ENCODE results near the gene IKBKE. TPM values are rescaled to one million over a fixed set of nuclear protein-coding genes. Genes with fewer than 3 reads are reported as not detected.

IKBKE gene
- total RNA-seq, 1 experiment from 2014 or later, result 6.6 TPM

DNA sequence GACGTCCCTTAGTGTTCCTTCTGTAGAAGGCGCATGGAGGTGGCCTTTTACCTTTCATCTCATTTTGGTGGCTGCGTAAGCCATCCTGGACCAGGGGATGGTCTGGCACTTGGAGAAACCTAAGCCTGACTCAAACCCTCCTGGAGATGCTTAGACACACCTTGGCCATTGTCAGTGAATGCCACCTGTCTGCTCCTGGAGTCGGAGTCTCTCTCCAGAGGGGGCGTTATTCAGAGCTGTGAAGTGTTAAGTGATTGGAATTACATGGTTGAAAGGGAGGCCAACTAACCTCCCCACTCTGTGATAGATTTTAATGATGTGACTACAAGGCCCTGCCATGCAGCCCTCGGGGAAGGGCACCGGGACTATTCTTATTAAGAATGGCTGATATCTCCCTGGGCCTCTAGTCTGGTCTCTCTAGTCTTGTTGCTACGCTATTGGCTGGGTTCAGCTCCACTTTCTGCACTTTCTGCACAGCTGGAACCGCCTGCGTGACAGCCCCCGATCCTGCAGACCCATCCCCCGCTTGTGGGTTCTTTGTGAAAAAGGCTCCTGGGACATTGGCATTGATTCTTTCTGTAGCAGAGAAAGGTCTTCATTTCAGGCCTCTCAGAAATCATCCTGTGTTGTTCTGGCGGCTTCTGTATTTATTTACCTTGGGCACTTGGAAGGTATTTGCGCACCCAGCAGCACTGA is 41.2 kb downstream of the IKBKE start:
- no peak overlapping the region for H2BK12ac ChIP-seq (ENCODE audit: insufficient read length, low read depth, low read length)
- no peak overlapping the region for H2BK120ac ChIP-seq (ENCODE audit: low read depth, low read length, poor library complexity, severe bottlenecking)
- H3K4me1 ChIP-seq (ENCODE audit: insufficient read depth, low read length), result no peaks in the 10 kb centered on the region; the same call in 1 of the 2 replicates
- no peak overlapping the region for H2BK5ac ChIP-seq (ENCODE audit: insufficient read length, low read length)
- Mint-ChIP-seq H3K4me1 (peaks cover 24 to 30% of the 10 kb centered on the region in 2 experiments), H3K27ac (no peak overlapping the region; a peak in 1 of 7 replicates), H3K36me3 (ENCODE audit: insufficient read depth in 1 of 3, low read depth in 3 of 3) (no peaks in the 10 kb centered on the region; a peak in 1 of 7 replicates), H3K27me3 (ENCODE audit: low read depth) (peaks cover 53% of the 10 kb centered on the region), H3K9me3 (no peaks in the 10 kb centered on the region), H3K4me3 (no peak overlapping the region)
- no peak overlapping the region for H3K4ac ChIP-seq (ENCODE audit: low read depth, low read length)
- no peak overlapping the region for H3K4me2 ChIP-seq (ENCODE audit: insufficient read depth, insufficient read length, low read length)
- no peak; the same call in 2 of the 3 replicates for TF ChIP-seq CTCF (conservative IDR thresholded peaks at IDR 0.05)
- no peak overlapping the region for H4K91ac ChIP-seq (ENCODE audit: insufficient read length, low read depth, low read length)
- H3K56ac ChIP-seq (ENCODE audit: insufficient read length, low read depth, low read length), result no peak overlapping the region
- no peaks in the 10 kb centered on the region for H4K20me1 ChIP-seq (ENCODE audit: control insufficient read depth, insufficient read depth, insufficient read length)
- DNase-seq, result no peak
- peaks cover 16% of the 10 kb centered on the region for H3K27me3 ChIP-seq (ENCODE audit: insufficient read depth, low read length)
- no peak overlapping the region for H3K27ac ChIP-seq (ENCODE audit: insufficient read length, low read depth, low read length)
- no peak overlapping the region for H4K8ac ChIP-seq (replicated peaks; ENCODE audit: insufficient read length, low read depth, low read length)
- no peak overlapping the region for H3T11ph ChIP-seq (ENCODE audit: low read length)
- no peak overlapping the region for H3K14ac ChIP-seq (ENCODE audit: insufficient read depth, low read length)
- H3K23ac ChIP-seq (ENCODE audit: insufficient read length, low read depth, low read length), result no peak overlapping the region
- H3K9ac ChIP-seq (ENCODE audit: extremely low read depth, insufficient read length, low read length), result no peak overlapping the region
- H3K79me2 ChIP-seq (ENCODE audit: insufficient read depth, low read length), result no peaks in the 10 kb centered on the region
- H3K23me2 ChIP-seq (ENCODE audit: insufficient read length, low read depth, low read length, poor library complexity, severe bottlenecking), result peaks cover 9% of the 10 kb centered on the region
- no peak overlapping the region for H4K5ac ChIP-seq (ENCODE audit: insufficient read length, low read depth, low read length)
- H2AK5ac ChIP-seq (ENCODE audit: insufficient read length, low read length), result no peak overlapping the region
- no peak overlapping the region for H2BK15ac ChIP-seq (ENCODE audit: low read depth, low read length)
- H3K79me1 ChIP-seq (ENCODE audit: insufficient read depth, low read depth, low read length, poor library complexity, severe bottlenecking), result no peaks in the 10 kb centered on the region
- no peak overlapping the region for H3K18ac ChIP-seq (ENCODE audit: insufficient read length, low read depth, low read length)
- H2BK20ac ChIP-seq (ENCODE audit: low read depth, low read length, poor library complexity, severe bottlenecking), result no peak overlapping the region
- no peaks in the 10 kb centered on the region for H3K9me3 ChIP-seq (ENCODE audit: control insufficient read depth, low read depth, low read length)
- WGBS (ENCODE audit: extremely low coverage, insufficient read length, low lambda C conversion rate), result no CpG with 5 or more reads among the region's 14 CpGs
- no peak overlapping the region for H2AFZ ChIP-seq (ENCODE audit: low read length)

Measured in H9 (cell line).